Kidney glomerular epithelial cell (primary cell): ENCODE data around the gene KRTAP9-4.
A peak's percentile ranks its signal among the peaks of the same experiment; 100 is the strongest.
"Not testable (repeated sequence)": the region's sequence is repeated elsewhere in the genome, so short reads cannot be mapped to it uniquely, and the experiment has no call there.

Experiments
- DNase-seq: peaks from one replicate; lab custom pipeline; 2025; lab: John Stamatoyannopoulos, UW

The KRTAP9-4 gene

GRCh38 chr17:41265078-41265477 lies 15.6 kb downstream of the KRTAP9-4 start, which contains the start of gene KRTAP9-6:
Gene KRTAP9-6 (plus strand): TSS chr17:41265378. CDS start chr17:41265378, 0 bp downstream.
- no peak for DNase-seq

- DNase-seq, result no peak
Measured at GRCh38 chr17:41267711-41268110, 18.2 kb downstream of the KRTAP9-4 start.

- not testable (repeated sequence) for DNase-seq
Measured at GRCh38 chr17:41271323-41271722, 21.8 kb downstream of the KRTAP9-4 start.

DNA sequence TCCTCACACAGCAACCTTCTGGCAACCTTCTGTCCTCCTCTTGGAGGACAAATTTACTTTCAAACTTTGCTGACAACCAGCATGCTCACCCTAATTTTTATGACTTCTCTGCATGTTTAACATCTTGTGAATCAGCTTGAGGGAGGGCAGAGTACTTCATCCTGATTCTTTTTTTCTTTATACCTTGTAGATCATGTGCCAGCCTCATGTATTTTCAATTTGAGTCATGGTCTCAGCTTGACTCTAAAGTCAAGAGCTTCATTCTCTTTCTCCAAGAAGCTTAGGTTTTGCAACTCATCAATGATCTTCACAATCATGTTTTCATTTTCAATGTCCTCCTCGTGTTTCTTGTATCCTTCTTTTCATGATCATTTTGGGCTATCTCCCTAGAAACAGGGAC lies 22.4 kb downstream of the KRTAP9-4 start:
- DNase-seq, result no peak

- not testable (repeated sequence) for DNase-seq
Measured at GRCh38 chr17:41275648-41276190, 26.2 kb downstream of the KRTAP9-4 start, which contains the start of gene KRTAP9-7. Gene KRTAP9-7 (plus strand): TSS chr17:41275698. CDS start chr17:41275698, 0 bp downstream.

DNA sequence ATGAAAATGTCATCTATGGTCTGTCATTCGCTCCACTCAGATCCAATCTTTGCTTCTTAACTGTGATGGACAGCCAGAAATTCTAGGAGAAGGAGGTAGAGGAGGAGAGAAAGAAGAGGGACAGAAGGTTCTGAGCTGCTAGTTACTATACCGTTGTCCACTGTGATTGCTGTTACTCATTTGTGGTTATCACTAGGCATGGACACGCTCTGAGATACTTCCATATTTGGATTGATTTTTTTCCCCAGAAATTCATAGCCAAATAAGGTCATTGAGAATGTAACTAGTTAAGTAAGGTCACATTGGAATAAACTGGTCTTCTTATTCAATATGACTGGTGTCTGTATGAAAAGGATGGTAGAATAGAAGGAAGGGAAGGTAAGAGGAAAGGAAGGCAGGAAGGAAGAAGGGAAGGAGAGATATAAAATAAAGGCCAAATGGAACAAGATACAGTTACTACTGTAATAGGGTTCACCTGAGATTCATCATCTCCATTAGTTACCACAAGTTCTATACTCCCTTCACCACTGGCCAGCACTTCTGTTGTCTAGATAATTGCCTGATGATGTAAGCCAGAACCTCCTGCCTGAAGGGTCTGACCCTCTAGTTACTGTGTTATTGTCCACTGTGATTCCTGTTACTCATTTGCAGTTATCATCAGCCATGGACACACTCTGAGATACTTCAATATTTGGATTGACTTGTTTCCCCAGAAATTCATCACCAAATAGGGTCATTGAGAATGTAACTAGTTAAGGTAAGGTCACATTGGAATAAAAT lies 28.9 kb downstream of the KRTAP9-4 start:
- DNase-seq, result peak; percentile 81

DNA sequence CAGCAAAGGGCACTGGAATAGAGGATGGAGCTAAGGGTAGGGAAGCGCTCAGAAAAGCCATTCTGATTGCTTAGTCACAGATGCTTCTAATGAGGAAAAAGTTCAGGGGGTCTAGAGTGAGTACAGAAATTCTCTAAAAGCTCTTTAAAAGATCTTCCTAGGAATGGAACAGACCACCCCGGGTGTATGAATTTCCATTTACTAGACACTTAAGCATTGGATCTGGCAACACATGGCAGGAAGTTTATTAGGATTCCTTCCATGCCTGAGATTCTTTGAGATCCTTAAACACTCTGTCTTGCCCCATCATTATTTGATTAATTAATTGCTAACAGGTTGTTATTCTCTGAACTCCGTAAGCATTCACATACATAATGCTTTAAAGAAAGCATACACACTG lies 34.6 kb downstream of the KRTAP9-4 start:
- peak; percentile 26 for DNase-seq

DNA sequence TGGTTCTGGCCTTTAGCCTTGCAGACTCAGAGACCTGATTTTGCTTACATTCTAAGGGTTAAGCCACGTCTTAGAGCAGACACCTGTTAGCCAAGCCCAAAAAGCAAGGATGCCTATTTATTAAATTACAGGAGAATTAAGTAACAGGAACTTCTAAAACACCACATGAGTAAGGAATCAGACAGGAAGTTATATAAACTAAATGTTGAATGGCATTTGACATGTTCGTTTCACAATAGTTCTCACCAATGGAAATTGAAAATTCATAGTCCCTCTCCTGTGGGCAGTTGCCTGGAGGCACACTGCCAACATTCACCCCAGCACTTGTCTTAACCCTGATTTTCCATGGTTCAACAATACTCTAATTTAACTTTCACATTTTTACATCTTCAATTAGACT lies 35.1 kb downstream of the KRTAP9-4 start:
- peak; percentile 28 for DNase-seq

DNA sequence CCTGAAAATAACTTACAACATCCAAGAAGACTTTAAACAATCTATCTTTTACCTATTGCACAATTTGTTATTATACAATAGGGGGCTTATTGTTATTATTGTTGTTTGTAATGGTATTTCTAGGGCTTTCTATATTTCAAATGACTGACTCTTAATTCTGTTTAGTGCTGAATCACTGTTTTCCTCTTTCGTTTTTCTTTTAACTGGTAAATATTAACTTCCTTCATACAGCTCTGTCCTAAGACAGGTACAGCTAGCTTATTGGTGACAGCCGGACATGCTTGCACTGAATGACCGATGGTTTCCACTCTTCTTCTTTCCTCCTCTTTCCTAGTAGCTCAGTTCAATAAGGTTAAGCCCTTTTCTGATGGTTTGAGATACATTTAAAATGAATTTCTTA lies 37.6 kb downstream of the KRTAP9-4 start:
- DNase-seq, result peak; percentile 1

DNA sequence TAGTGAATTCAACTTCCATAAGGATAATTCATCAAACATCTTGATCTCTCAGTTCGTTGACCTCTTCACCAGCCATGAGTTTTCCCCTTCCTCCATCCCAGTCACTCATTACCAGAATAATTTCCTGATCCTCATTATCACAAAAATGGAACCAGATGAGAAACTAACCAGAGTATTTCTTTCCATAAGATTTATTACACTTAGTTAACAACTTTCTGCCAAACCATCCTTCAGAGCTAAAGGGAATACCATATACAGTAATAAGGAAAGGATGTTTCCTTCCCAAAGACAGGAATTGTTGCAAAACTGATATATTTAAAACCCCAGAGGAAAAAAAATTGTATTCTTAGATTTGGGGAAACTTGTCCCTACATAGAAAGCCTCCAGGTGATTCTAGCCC lies 44.5 kb downstream of the KRTAP9-4 start:
- DNase-seq, result no peak

DNA sequence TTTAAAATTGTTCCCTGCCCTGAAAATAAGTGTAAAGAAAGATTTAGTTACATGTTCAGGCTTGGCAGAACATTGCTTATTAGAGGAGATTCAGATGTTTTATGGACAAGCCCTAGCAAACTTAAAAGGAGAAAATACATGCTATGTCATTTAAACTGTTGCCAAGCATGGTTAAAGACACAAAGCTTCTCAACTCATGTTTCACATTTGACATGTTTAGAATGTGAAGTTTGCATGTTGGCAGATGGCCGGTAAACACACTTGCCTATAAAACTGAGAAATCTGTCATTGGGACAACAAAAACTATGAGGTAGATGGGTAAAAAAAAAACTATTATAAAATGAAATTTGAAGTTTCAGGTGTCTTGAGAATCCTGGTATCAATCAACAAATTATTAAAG lies 47.4 kb downstream of the KRTAP9-4 start:
- DNase-seq, result no peak

DNA sequence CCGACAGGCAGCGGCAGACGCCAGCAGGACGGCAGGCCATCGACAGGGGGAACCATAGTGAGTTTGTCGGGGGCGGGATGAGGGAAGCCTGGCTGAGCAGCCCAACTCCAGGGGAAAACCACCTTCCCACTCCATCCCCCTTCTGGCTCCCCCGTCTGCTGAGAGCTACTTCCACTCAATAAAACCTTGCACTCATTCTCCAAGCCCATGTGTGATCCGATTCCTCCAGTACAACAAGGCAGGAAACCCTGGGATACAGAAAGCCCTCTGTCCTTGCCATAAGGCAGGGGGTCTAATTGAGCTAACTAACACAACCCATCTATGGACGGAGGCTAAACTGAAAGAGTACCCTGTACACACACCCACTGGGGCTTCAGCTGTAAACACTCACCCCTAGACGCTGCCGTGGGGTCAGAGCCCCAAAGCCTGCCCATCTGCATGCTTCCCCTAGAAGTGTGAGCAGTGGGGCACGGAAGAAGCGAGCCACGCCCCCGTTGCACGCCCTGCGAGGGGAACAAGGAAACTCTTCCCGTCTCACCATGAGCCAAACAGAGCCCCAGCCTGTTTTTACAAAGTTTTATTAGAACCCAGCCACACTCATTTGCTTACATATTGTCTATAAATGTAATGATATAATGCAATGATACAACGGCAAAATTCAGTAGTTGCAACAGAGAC lies 49.1 kb downstream of the KRTAP9-4 start:
- DNase-seq, result no peak
